Upper lobe of left lung (tissue), 6 donors: ENCODE data around the gene CNGA3. TPM values are rescaled to one million over a fixed set of nuclear protein-coding genes. Genes with fewer than 3 reads are reported as not detected.

Experiments
- ATAC-seq, 2 donors: fragments of 200-7000 bp; cut with Tn5 transposase; one replicate each; pipeline ENCODE4 v1.9.1; 2022; ENCODE audit warnings: mild to moderate bottlenecking in 2 of 2, moderate library complexity in 2 of 2; ENCODE audit not compliant: low FRiP score in 2 of 2
- DNase-seq, 2 donors: peaks; one replicate each; pipeline ENCODE4 v3.0.0-alpha.2; 2019 to 2020
- H3K27ac ChIP-seq, 4 donors: fragments of 200-600 bp; sonication (generic); one replicate each; pipeline ENCODE4 v1.5.1; 2016 to 2019
- H3K27me3 ChIP-seq, 4 donors: fragments of 200-600 bp; sonication (generic); one replicate each; pipeline ENCODE4 v1.5.1; 2017 to 2019
- H3K36me3 ChIP-seq, 4 donors: fragments of 200-600 bp; sonication (generic); one replicate each; pipeline ENCODE4 v1.5.1; 2016 to 2019
- H3K4me1 ChIP-seq, 4 donors: fragments of 200-600 bp; sonication (generic); one replicate each; pipeline ENCODE4 v1.5.1; 2018 to 2019
- H3K4me3 ChIP-seq, 4 donors: fragments of 200-600 bp; sonication (generic); one replicate each; pipeline ENCODE4 v1.5.1; 2017 to 2019; ENCODE audit warnings: mild to moderate bottlenecking in 2 of 4, moderate library complexity in 1 of 4
- H3K9me3 ChIP-seq, 4 donors: fragments of 200-600 bp; sonication (generic); one replicate each; pipeline ENCODE4 v1.5.1; 2018 to 2019
- EP300 ChIP-seq, 4 donors: sonication (generic); formaldehyde crosslinking; IDR thresholded peaks; one replicate each; pipeline ENCODE4 v1.5.1; 2017; ENCODE audit warnings: antibody characterized with exemption in 4 of 4, control low read depth in 2 of 4
- POLR2A ChIP-seq, 4 donors: fragments of 450-650 bp; IDR thresholded peaks; one replicate each; pipeline ENCODE4 v1.5.1; 2016 to 2017; ENCODE audit warnings: antibody characterized with exemption in 4 of 4, mild to moderate bottlenecking in 2 of 4
- POLR2AphosphoS5 ChIP-seq, 2 donors: sonication (generic); formaldehyde crosslinking; IDR thresholded peaks; one replicate each; pipeline ENCODE4 v1.5.1; 2017; ENCODE audit warnings: antibody characterized with exemption in 2 of 2
- WGBS, 2 donors: methylation state at CpG; one replicate each; pipeline ENCODE4 v1.1.5; 2017 to 2018; 5-methylcytosine and 5-hydroxymethylcytosine counted together
- total RNA-seq, 6 donors: library from RNA; depleted of rRNA in 4 of 6; stranded (reverse); fragments of >200 nt in 4 of 6; gene quantifications; one replicate each; pipeline versions ENCODE4 v1.1.0 to v1.2.1, GENCODE V29; 2016 to 2021
- TF ChIP-seq, protein P1 (sequence below), 6 experiments: fragments of 450-650 bp in 4 of 6; fragments of 200-600 bp in 2 of 6; sonication (generic) in 2 of 6; IDR thresholded peaks; one replicate each; pipeline ENCODE4 v1.5.1; 2016 to 2019; ENCODE audit warnings: antibody characterized with exemption in 6 of 6
- donor health status: DM: no; HTN: no; CAD: no; lungs with moderate emphysema.
- donor health status: DM: no; HTN: yes; CAD: no; lungs with severe emphysema.

Gene CNGA3
- total RNA-seq, 6 donors from 2014 or later = 0.22 to 1.0 (median 0.75) TPM; not detected in 2

- no peaks in the 10 kb centered on the region for H3K27me3 ChIP-seq
- no peak overlapping the region for H3K27ac ChIP-seq
- TF ChIP-seq POLR2A (IDR thresholded peaks at IDR 0.05) = no peak
- no peak for TF ChIP-seq POLR2AphosphoS5 (IDR thresholded peaks at IDR 0.05)
- TF ChIP-seq EP300 (IDR thresholded peaks at IDR 0.05) = no peak
- H3K9me3 ChIP-seq = peaks cover 0 to 5% (median 0%) of the 10 kb centered on the region in 4 donors
- H3K4me1 ChIP-seq = peaks cover 0 to 6% (median 0%) of the 10 kb centered on the region in 4 donors
- H3K4me3 ChIP-seq = no peak overlapping the region
- DNase-seq (no peak), ATAC-seq (no peak)
- no peaks in the 10 kb centered on the region for H3K36me3 ChIP-seq
- 59 to 64% methylated on average over 3 of the region's 3 CpGs for WGBS, 2 donors
These were observed 9.6 kb downstream of the CNGA3 start for GRCh38 chr2:98355881-98356280.

DNA sequence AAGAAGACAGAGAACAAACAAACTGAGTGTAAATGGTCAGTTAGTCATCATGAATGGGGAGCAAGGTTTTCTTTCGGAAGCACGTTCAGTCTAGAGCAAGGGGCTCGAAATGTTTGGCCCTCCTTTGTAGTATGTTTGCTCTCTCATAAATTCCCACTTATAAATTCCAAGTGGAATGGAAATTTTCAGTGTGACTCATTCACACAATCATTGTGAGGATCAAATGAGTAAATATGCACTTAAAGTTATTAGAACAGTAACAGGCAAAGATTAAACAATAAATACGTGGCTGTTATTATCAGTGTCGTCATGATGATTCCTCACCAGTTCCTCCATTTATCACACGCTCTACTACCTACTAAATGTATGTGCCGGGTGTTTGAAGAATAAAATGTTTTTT lies 10.5 kb downstream of the CNGA3 start:
- TF ChIP-seq, protein P1, sequence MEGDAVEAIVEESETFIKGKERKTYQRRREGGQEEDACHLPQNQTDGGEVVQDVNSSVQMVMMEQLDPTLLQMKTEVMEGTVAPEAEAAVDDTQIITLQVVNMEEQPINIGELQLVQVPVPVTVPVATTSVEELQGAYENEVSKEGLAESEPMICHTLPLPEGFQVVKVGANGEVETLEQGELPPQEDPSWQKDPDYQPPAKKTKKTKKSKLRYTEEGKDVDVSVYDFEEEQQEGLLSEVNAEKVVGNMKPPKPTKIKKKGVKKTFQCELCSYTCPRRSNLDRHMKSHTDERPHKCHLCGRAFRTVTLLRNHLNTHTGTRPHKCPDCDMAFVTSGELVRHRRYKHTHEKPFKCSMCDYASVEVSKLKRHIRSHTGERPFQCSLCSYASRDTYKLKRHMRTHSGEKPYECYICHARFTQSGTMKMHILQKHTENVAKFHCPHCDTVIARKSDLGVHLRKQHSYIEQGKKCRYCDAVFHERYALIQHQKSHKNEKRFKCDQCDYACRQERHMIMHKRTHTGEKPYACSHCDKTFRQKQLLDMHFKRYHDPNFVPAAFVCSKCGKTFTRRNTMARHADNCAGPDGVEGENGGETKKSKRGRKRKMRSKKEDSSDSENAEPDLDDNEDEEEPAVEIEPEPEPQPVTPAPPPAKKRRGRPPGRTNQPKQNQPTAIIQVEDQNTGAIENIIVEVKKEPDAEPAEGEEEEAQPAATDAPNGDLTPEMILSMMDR (IDR thresholded peaks at IDR 0.05) = no peak
- TF ChIP-seq POLR2AphosphoS5 (IDR thresholded peaks at IDR 0.05) = no peak
- no peak for TF ChIP-seq POLR2A (IDR thresholded peaks at IDR 0.05)
- TF ChIP-seq EP300 (IDR thresholded peaks at IDR 0.05) = peak in 1 of 4 donors; percentile 37
- Histone ChIP-seq H3K4me3 (no peak overlapping the region), H3K9me3 (peaks cover 0 to 5% (median 0%) of the 10 kb centered on the region in 4 donors), H3K36me3 (no peaks in the 10 kb centered on the region), H3K27me3 (no peaks in the 10 kb centered on the region), H3K27ac (peak overlapping the region in 1 of 4 donors; percentile 41), H3K4me1 (peaks cover 0 to 6% (median 0%) of the 10 kb centered on the region in 4 donors)
- DNase-seq = no peak
- 63 to 71% methylated on average over 7 of the region's 7 CpGs for WGBS, 2 donors
- peak in 1 of 2 donors; percentile 72 for ATAC-seq

DNA sequence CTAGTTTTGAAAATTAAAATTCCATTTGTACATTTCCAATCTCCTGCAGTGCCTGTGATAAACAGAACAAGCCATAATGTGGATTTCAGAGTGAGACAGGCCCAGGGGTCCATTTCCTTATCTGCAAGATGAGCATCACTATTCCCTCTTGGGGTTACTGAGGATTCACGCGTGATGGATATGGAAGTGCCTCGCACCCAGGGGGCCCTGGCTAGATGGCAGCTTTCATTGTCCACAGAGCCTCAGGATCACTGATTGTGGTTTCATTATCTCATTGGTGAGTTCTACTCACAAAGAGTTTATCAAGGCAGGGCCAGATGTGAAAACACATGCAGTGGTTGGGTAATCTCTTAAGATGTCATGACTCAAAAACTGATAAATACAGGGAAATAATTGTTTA lies 11.6 kb downstream of the CNGA3 start:
- WGBS, 2 donors = 81 to 85% methylated on average over 3 of the region's 3 CpGs
- peaks cover 0 to 6% (median 0%) of the 10 kb centered on the region in 4 donors for H3K4me1 ChIP-seq
- no peaks in the 10 kb centered on the region for H3K27me3 ChIP-seq
- H3K9me3 ChIP-seq = peaks cover 0 to 5% (median 0%) of the 10 kb centered on the region in 4 donors
- no peak overlapping the region for H3K27ac ChIP-seq
- no peak for DNase-seq
- no peaks in the 10 kb centered on the region for H3K36me3 ChIP-seq
- ATAC-seq = no peak
- H3K4me3 ChIP-seq = no peak overlapping the region
- TF ChIP-seq, protein P1 (IDR thresholded peaks at IDR 0.05) = no peak
- TF ChIP-seq POLR2A (IDR thresholded peaks at IDR 0.05) (no peak), EP300 (IDR thresholded peaks at IDR 0.05) (no peak), POLR2AphosphoS5 (IDR thresholded peaks at IDR 0.05) (no peak)

- 79 to 100% methylated on average over 1 of the region's 1 CpG for WGBS, 2 donors
- Histone ChIP-seq H3K4me1 (peaks cover 0 to 6% (median 0%) of the 10 kb centered on the region in 4 donors), H3K4me3 (no peak overlapping the region), H3K9me3 (no peaks in the 10 kb centered on the region), H3K27ac (no peak overlapping the region), H3K36me3 (no peaks in the 10 kb centered on the region), H3K27me3 (no peaks in the 10 kb centered on the region)
- DNase-seq = no peak
- ATAC-seq = no peak
- TF ChIP-seq EP300 (IDR thresholded peaks at IDR 0.05) = no peak
- no peak for TF ChIP-seq POLR2AphosphoS5 (IDR thresholded peaks at IDR 0.05)
- no peak for TF ChIP-seq POLR2A (IDR thresholded peaks at IDR 0.05)
- TF ChIP-seq, protein P1 (IDR thresholded peaks at IDR 0.05) = no peak
These were observed 13.7 kb downstream of the CNGA3 start for GRCh38 chr2:98359986-98360385.

GRCh38 chr2:98367721-98368120 lies 21.5 kb downstream of the CNGA3 start:
- no peak for ATAC-seq
- 46 to 54% methylated on average over 1 of the region's 1 CpG for WGBS, 2 donors
- H3K4me1 ChIP-seq = no peaks in the 10 kb centered on the region
- TF ChIP-seq POLR2AphosphoS5 (IDR thresholded peaks at IDR 0.05) = no peak
- TF ChIP-seq, protein P1 (IDR thresholded peaks at IDR 0.05) = no peak
- TF ChIP-seq EP300 (IDR thresholded peaks at IDR 0.05) = no peak
- TF ChIP-seq POLR2A (IDR thresholded peaks at IDR 0.05) = no peak
- H3K9me3 ChIP-seq = peaks cover 0 to 7% (median 6%) of the 10 kb centered on the region in 4 donors
- no peak overlapping the region for H3K4me3 ChIP-seq
- no peak for DNase-seq
- no peak overlapping the region for H3K27ac ChIP-seq
- H3K27me3 ChIP-seq = no peaks in the 10 kb centered on the region
- no peaks in the 10 kb centered on the region for H3K36me3 ChIP-seq
